LNCAP (cell line): ENCODE measurements around the gene SERPINA4.

Experiments
- CTCF ChIP-seq: fragments of 450-650 bp; IDR thresholded peaks from 2 replicates; pipeline ENCODE4 v1.5.1; 2017; ENCODE audit warnings: mild to moderate bottlenecking

Gene SERPINA4

GRCh38 chr14:94539181-94539580 is 22.1 kb upstream of the SERPINA4 start:
- no peak for TF ChIP-seq CTCF

DNA sequence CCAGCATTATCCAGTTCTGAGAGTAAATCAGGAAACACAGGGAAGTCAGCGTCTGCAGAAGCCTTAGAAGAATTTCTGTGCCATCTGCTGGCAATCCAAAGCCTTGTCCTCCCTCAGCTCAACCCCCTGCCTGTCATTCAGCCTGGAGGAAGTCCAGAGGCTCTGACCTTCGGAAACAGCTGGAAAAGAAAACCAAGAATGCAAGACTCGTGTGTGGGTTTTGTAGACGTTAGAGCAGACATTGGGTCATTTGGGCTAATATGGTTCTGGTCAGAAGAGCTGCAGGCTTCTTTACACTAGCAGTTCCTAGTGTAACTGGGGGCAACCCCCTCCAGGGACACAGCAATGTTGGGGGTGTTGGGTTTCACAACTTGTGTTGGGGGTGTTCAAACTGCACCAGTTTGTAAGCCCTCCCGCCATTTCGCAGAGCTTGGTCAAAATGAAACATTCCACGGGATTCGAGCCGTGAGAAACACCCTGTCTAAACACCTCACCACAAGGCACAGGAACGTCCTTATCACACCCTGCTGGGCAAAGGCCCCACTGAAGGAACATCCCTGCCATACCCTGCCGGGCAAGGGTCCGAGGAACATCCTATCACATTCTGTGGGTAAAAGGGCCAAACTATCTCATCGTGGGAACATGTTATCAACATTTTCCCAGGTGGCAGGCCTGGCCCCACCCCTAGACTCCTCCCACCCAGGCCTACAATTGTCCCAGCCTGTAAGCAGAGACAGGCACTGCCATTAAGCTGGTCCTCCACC is 21.0 kb upstream of the SERPINA4 start:
- TF ChIP-seq CTCF = no peak

- no peak for TF ChIP-seq CTCF
Observed at GRCh38 chr14:94541234-94541975, 19.8 kb upstream of the SERPINA4 start.

DNA sequence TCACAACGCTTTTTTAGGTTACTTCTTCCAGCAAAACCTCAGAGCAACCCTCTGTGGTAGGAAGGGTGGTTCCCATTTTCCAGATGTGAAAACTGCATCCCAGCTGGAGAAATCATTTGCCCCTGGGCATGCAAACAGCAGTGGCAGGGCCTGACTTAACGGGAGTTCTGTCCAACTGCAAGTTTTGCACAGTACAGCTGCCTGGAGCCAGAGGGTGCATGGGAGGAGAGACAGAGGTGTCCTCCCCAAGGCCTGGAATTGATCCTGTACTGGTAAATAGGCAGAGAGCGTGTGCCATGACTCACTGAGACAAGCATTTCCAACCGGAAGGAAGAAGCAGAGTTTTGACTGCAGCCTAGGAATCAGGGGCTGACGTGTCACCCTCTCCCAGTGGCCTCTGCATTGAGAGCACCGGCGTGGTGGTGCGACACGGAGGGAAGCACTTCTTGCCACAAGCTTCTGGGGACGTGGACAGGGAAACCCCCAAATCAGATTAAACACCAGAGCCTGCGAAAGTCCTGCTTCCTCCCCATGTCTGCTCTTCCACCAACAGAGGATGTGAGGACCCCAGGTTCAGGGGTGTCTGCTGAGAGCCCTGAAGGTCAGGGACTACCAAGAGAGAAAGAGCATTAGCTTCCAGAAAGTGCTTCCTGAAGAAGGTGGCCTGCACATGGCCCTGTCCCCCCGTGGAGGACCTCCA is 19.0 kb upstream of the SERPINA4 start:
- no peak for TF ChIP-seq CTCF

- TF ChIP-seq CTCF = no peak
Observed at GRCh38 chr14:94542811-94543440, 18.3 kb upstream of the SERPINA4 start.

- no peak for TF ChIP-seq CTCF
Observed at GRCh38 chr14:94543449-94544124, 17.7 kb upstream of the SERPINA4 start.

GRCh38 chr14:94544726-94545125 is 16.5 kb upstream of the SERPINA4 start:
- TF ChIP-seq CTCF = no peak
